Measurements from ENCODE around the gene CDK3. TPM values are rescaled to one million over a fixed set of nuclear protein-coding genes. Genes with fewer than 3 reads are reported as not detected.

CDK3 gene
- total RNA-seq, 4 donors from 2014 or later, result 5.0 to 8.0 (median 5.8) TPM

- TF ChIP-seq CTCF (IDR thresholded peaks at IDR 0.05), result no peak
- no peak for ATAC-seq (ENCODE audit: low FRiP score)
- no peak for DNase-seq (ENCODE audit: low spot score)
Measured at GRCh38 chr17:76003915-76004314, 3.3 kb downstream of the CDK3 start.

- no peak for TF ChIP-seq CTCF (IDR thresholded peaks at IDR 0.05)
- ATAC-seq (ENCODE audit: low FRiP score) (peak; percentile 10), DNase-seq (ENCODE audit: low spot score) (no peak)
Measured at GRCh38 chr17:76004750-76005262, 4.2 kb downstream of the CDK3 start.

GRCh38 chr17:76005263-76006149 is 4.9 kb downstream of the CDK3 start:
- peak; percentile 10 for ATAC-seq (ENCODE audit: low FRiP score)
- peak; percentile 91 for DNase-seq (ENCODE audit: low spot score)
- TF ChIP-seq CTCF (IDR thresholded peaks at IDR 0.05), result peak in 2 of 3 donors; percentile 33 to 88

GRCh38 chr17:76007131-76007849 is 6.6 kb downstream of the CDK3 start:
- ATAC-seq (ENCODE audit: low FRiP score) (no peak), DNase-seq (ENCODE audit: low spot score) (no peak)
- no peak for TF ChIP-seq CTCF (IDR thresholded peaks at IDR 0.05)

GRCh38 chr17:76007850-76008165 is 7.2 kb downstream of the CDK3 start:
- ATAC-seq (ENCODE audit: low FRiP score) (no peak), DNase-seq (ENCODE audit: low spot score) (no peak)
- TF ChIP-seq CTCF (IDR thresholded peaks at IDR 0.05), result no peak

GRCh38 chr17:76008208-76008607 is 7.6 kb downstream of the CDK3 start:
- TF ChIP-seq CTCF (IDR thresholded peaks at IDR 0.05), result no peak
- DNase-seq (ENCODE audit: low spot score) (no peak), ATAC-seq (ENCODE audit: low FRiP score) (no peak)

Data from omental fat pad (tissue), 4 donors.